ENCODE measurements around the gene ZNF786.

ZNF786 gene

GRCh38 chr7:149027055-149027454 lies 63.5 kb downstream of the ZNF786 start:
- DNase-seq (ENCODE audit: low spot score), result no peak
- in situ Hi-C loops (cut with MboI; ENCODE audit: low sequenced_read_pairs, unreplicated experiment), result no loop called here

GRCh38 chr7:149023662-149024061 lies 66.9 kb downstream of the ZNF786 start:
- DNase-seq (ENCODE audit: low spot score), result no peak

More at GRCh38 chr7:149027055-149027454, 63.5 kb downstream of the ZNF786 start:
- TF ChIP-seq CTCF (IDR thresholded peaks at IDR 0.05; ENCODE audit: borderline replicate concordance, control extremely low read depth, extremely low read depth, insufficient read depth, missing control alignments), result no peak

GRCh38 chr7:149022756-149023360 lies 67.7 kb downstream of the ZNF786 start:
- DNase-seq (ENCODE audit: low spot score), result no peak
- in situ Hi-C loops (cut with MboI; ENCODE audit: low sequenced_read_pairs, unreplicated experiment), result no loop called here
- TF ChIP-seq CTCF (IDR thresholded peaks at IDR 0.05; ENCODE audit: borderline replicate concordance, control extremely low read depth, extremely low read depth, insufficient read depth, missing control alignments), result no peak

More at GRCh38 chr7:149023662-149024061, 66.9 kb downstream of the ZNF786 start:
- no peak for TF ChIP-seq CTCF (IDR thresholded peaks at IDR 0.05; ENCODE audit: borderline replicate concordance, control extremely low read depth, extremely low read depth, insufficient read depth, missing control alignments)
- in situ Hi-C loops (cut with MboI; ENCODE audit: low sequenced_read_pairs, unreplicated experiment), result no loop called here

- TF ChIP-seq CTCF (IDR thresholded peaks at IDR 0.05; ENCODE audit: borderline replicate concordance, control extremely low read depth, extremely low read depth, insufficient read depth, missing control alignments), result no peak
- in situ Hi-C loops (cut with MboI; ENCODE audit: low sequenced_read_pairs, unreplicated experiment), result no loop called here
- no peak for DNase-seq (ENCODE audit: low spot score)
These were observed 68.8 kb downstream of the ZNF786 start for GRCh38 chr7:149021725-149022062.

- TF ChIP-seq CTCF (IDR thresholded peaks at IDR 0.05; ENCODE audit: borderline replicate concordance, control extremely low read depth, extremely low read depth, insufficient read depth, missing control alignments), result no peak
- in situ Hi-C loops (cut with MboI; ENCODE audit: low sequenced_read_pairs, unreplicated experiment), result no loop called here
- DNase-seq (ENCODE audit: low spot score), result no peak
These were observed 70.0 kb downstream of the ZNF786 start for GRCh38 chr7:149020483-149020882.
